Left renal pelvis (tissue), 4 donors: Measurements from ENCODE around the gene FAM107B. TPM values are rescaled to one million over a fixed set of nuclear protein-coding genes. Genes with fewer than 3 reads are reported as not detected.

Experiments used
- DNase-seq, 4 donors: peaks; one replicate each; pipeline ENCODE4 v3.0.0-alpha.2; 2013; ENCODE audit warnings: low read depth in 4 of 4, low spot score in 3 of 4
- polyA plus RNA-seq, 4 donors: library from polyadenylated mRNA; unstranded; fragments of 120-200 nt; gene quantifications; one replicate each; pipeline ENCODE4 v1.2.1, GENCODE V29; 2013; ENCODE audit not compliant: insufficient read length in 4 of 4

FAM107B gene
- polyA plus RNA-seq, 4 donors = 36.4 to 121 (median 97.9) TPM

DNA sequence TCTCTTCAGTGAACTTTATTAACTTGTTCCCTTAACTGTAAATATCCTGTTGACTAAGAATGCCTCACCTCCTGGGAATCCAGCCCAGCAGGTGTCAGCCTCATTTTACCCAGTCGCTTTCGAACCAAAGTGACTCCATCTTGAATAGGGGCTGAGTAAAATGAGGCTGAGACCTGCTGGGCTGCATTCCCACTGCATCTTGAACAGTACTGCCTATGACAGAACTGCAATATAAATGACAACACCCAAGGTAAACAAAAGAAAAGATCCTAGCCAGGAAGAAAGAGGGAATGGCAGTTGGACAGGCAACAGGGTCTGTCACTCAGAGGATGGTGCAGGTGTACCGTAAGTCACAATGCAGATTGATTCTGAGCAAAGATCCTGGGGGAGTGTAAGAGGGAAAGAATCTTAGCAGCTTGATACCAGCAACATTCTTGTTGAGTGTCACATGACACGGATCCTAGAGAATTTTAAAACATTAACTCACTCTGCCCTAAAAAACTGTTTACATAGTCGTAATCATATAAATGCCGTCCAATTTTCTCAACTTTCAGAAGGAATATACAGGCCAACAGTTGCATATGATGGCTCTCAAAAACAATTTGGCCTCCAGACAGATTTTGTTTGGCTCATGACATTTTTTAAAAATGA, 4.4 kb upstream of the FAM107B start:
- DNase-seq = no peak

DNA sequence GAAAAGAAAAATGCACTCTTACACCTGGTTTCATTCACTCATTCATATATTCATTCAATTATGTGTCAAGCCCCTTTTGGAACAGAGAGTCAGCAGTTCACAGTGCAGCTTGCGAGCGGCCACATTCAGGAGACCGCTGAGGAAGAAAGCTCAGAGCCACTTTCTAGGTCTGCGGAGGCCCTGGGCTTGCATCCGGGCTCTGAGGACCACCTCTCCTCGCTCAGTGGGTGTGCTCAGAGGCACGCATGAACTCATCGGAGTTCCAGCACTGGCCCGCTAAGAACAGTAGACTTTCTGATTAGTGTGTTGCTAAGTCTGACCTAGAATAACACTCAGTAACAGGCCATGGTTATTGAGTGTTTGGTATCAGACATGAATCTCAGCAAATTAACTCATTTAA, 1.8 kb upstream of the FAM107B start:
- DNase-seq = no peak

DNA sequence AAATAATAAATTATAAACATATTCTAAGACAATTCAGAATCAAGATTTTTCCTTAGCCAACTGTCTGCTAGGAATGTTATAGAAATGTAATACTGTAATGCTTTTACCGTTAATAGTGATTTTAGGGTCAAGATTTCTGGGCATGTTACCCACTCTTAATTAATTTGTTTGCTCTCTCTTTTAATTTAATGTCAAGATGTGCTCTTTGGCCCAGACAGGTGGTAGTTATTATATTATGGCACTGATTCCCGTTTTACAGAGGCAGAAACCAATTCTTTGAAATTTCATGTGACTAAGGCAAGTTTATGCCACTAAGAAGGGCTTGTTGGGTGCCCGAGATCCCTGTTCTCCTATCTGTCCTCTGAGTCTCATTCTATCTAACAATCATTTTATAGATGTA, 959 bp upstream of the FAM107B start:
- DNase-seq = no peak

DNA sequence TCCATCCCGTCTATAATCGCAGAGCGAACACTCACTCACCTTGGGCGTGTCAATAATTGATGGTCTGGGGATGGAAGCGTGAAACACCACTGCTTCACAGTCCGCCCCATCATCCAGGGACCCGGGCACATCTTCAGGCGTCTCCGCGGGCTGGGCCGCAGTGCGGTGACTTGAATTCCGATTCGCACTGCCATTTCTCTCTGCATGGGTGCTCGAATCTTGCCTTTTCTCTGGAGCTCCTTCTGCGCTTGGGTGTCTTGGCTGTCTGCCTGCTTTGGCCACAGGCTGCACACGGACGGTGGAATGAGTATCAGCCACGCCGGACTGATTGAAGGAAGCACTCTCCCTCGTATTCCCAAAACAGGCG, 500 bp downstream of the FAM107B start:
- DNase-seq = no peak

DNA sequence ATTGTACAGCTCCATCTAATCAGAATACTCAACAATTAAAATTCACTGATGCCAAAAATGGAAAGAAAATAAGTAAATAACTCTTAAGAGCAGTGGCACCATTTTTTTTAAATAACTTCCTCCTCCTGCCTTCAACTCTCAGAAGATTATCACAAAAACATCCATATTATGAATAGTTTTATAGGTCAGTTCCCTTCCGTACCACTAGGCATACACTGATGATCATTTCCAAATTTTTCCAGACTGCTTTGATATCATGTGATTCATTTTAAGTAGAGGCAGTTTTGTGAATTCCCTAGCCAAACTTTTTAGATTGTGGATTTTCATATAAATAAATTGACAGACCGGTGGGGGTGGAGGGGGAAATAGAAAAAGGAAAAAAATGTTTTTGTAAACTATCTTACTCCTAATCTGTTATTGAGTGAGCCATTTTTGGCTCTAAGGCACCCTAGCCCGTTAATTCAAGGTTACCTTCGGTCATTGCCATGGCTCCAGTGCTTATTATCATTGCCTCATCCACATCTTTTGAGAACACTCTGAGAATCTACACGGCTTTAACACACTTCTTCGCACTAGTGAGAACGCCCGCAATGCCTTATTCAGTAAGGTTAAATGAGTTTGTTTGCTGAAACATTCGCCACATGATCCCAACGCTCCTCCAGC, 1.0 kb downstream of the FAM107B start:
- DNase-seq = no peak

DNA sequence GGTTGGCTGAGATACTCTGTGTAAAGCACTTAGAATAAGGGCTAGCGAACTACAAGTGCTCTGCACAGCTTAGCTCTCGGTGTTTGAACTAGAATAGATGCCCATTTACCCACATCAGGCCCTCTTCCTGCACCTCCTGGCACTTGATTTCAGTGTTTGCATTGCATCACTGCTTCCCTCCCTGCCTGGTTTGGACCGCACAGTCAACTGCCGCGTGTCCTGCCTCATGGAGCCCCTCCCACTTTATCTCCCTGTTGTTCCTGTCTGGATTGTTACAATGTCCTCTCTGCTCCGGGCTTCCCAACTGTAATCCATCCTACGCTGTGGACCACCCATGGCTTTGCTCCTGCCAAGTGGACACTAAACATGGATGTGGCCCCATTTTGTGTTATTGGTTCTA, 2.3 kb downstream of the FAM107B start:
- no peak for DNase-seq

DNA sequence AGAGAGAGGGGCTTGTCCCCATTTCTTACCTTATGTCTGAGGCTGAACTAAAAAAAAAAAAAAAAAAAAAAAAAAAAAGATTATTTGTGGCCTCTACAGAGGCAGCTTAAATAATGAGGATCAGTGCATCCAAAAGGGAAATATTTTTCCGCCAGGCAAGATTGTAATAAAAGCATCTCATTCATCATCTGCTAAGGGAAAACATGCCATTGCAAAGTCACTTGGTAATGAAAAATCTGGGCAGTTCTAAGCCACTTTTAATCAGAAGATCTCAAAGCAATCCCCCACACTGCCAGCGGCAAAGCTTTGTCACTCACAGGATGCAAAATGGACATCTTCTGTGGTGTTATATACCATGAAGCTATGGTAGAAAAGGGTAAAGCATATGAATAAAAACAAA, 3.8 kb downstream of the FAM107B start:
- DNase-seq = no peak

DNA sequence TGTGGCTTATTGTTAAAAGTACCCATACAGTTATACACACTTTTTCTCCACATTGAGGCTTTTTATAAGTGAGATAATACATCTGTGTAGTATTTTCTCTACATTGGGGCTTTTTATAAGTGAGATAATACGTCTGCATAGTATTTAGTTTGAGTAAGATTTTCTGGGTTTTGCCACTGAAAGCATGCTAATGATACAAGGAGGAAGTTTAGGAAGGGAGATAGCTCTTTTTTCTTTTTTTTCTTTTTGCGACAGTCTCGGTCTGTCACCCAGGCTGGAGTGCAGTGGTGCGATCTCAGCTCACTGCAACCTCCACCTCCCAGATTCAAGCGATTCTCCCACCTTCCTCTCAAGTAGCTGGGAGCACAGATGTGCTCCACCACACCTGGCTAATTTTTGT, 13.3 kb downstream of the FAM107B start:
- no peak for DNase-seq

DNA sequence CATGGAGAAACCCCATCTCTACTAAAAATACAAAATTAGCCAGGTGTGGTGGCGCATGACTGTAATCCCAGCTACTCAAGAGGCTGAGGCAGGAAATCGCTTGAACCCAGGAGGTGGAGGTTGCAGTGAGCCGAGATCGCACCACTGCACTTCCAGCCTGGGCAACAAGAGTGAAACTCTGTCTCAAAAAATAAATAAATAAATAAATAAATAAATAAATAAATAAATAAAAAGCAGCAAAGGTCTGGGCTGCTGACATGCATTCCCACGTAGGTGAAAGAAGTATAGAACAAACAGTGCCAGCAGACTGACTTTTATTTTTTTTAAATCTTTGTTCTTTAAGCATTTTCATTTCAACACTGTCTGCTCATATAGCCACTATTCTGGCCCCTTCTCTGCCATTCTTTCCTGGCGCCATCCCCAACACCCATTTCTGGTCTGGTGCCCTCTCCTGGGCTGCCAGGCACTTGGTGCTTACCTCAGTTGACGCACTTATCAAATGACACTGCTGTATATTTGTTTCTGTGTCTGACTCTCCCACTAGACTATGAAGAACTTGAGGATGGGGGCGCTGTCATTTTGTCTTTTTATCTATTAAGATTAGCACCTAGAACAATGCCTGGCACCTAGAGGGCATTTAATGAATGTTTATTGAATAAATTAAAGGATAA, 15.6 kb downstream of the FAM107B start:
- DNase-seq = no peak

DNA sequence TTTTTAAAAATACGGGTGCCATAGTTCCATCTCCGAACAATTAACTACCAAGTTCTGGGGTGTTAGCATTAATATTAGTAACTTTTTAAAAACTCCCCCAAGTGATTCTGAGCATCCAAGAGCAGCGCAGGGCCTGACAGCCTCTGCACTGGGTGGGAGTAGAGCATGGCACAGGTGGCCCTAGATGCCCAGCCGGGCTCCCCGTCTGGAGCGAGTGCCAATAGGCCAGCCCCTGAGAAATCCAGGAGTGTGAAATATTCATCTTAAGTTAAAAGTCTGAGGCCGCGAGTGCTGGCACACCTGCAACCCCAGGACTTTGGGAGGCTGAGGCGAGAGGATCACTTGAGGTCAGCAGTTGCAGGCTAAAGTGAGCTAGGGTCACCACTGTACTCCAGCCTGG, 16.2 kb downstream of the FAM107B start:
- DNase-seq = no peak

DNA sequence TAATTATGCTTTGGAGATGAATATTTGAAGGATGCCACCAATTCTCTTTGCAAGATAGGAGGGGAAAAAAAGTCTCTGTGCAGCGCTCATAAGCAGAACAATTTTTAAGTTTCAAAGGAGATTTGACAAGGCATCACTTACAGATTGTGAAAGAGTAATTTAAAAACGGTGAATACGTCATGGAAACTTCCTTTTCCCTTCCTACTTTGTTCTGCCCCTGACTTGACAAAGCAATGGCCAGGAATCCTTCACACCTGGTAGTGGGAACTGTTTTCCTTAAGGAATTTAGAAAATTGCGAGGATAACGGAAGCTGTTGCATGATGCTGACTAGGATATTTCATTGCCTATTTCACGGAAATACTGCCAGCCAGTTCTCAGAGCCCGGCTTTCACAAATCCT, 16.7 kb downstream of the FAM107B start:
- DNase-seq = no peak

DNA sequence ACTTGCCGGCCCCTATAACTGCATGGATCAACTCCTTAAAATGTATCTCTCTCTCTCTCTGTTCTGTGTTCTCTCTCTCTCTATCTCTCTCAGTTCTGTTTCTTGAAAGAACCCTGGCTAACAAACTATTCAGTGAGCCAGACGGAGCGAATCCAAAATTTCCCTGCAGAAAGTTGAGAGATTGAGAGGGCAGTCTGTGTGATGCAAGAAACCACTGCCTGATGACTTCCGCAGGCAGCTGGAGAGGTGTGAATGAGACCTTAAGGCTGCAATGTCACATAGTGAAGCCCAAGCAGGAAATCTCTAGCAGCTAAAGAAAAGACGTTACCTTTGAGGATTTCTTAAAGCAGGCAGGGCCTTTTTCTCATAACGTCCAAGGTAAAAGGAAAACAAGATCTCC, 17.3 kb downstream of the FAM107B start:
- no peak for DNase-seq

DNA sequence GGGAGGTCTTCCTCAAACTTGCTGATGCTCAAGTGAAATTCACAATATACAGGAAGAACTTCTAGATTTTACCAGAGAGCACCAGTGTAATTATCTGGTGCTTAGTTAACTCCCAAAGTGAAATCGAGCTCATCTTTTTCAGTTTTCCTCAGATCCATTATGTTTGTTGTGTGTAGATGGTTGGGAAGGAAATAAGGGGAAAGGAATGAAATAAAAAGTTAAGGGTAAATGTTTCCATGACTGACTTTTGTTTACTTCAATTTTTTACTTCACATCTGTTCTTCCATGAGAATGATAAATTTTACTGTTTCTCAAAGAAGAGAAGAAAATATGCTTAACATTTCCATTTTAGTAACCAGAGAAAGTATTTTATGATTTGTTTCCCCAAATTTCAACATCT, 21.3 kb downstream of the FAM107B start:
- no peak for DNase-seq

DNA sequence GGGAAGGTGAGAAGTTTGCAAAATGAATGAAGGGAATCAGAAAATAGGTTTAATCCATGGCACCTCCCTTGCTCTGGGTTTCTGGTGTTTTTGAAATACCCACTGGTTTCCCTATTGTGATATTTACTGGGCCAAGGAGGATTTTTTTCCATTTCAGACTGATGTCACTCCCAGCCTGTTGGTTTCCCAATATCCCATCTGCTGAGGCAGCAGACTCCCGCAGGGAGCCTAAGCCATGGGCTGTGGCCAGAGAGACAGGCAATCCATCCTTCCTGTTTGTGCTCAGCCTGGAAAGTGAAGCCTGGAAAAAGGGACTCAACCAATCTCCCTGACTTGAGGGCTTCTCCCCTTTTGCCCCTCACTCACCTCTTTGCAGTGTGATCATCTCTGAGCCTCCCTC, 22.8 kb downstream of the FAM107B start:
- no peak for DNase-seq

DNA sequence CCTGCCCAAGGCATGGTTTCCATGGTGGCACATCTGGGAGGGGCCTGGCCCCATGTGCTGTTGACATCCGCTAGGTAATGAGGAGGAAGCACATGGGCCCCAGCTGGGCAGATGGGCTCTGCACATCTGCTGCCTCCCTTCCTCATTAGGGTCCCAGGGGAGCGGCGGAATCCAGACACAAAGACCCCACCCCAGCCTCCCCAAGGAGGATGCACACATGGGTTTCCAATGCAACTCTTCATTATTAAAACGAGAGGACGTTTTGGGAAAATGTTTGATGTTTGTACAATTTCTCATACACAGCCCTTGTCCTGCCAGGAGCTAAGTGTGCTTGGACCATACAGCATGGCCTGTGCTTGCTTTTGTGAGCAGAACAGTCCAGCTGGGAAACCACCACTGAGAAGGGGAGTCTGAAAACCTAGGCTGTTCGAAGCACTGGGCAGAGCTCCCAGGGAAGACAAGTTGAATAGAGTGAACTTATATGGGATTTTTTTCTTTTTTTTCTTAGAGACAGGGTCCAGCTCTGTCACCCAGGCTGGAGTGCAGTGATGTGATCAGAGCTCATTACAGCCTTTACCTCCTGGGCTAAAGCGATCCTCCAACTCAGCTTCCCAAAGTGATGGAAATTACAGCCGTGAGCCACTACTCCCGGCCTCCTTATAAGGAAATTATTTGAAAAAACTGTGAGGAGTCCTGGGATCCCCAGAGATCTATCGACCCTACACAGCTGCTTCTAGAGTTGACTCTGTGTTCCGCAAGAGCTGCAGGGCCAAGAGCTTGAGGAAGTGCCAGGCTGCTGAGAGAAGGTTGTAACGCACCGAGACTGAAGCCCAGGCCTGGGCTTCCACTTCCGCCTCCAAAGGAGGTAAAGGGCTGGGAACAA, 23.4 kb downstream of the FAM107B start:
- no peak for DNase-seq

DNA sequence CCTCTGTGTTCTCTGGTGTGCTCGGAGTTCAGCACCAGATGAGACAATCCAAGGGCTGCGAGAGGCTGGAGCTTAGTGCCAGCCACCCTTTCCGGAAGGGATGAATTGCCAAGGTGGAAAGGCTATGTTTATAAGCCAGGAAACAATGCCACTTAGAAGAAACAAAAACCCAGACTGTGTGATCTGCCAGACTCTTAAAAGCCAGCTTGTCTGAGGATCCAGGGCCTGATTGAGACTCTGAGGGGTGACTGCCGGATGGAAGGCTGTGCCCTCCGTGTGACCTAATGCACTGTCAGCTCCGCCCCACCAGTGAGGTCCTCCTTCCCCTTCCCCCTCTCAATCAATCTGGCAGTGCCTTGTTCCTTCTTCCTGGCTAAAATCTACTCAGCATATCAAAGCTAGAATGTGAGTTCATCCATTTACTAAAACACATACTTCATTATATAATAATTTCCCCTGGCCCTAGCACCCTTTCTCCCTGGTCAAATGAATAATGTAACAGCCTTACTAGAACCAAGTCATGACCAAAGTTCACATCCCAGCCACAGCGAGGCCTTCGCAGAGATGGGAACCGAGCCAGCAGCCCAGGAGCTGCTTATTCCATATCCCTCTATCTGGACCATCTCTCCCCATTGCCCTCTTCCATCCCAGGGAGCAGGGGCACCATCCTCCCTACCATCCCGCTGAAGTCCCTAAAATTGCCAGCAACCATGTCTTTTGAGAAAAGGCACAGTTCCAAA, 25.5 kb downstream of the FAM107B start:
- DNase-seq = no peak

DNA sequence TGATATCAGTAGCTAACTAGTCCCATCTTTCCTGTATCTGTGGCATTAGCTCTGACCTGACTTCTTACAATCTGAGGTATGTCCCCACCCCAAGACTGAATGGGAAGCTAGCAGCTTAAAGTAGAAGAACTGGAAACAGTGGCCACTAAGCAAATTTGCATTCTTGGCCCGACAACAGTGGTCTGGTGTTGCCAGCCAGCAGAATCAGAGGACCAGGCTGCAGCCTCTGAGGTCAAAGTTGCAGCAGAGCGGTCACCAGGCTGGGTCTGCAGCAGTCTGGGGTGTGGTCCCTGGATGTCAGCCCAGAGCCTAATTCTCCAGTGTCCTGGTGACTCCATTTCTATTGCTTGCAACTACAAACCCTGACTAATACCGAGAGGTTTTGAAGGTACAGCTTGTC, 26.3 kb downstream of the FAM107B start:
- DNase-seq = no peak

DNA sequence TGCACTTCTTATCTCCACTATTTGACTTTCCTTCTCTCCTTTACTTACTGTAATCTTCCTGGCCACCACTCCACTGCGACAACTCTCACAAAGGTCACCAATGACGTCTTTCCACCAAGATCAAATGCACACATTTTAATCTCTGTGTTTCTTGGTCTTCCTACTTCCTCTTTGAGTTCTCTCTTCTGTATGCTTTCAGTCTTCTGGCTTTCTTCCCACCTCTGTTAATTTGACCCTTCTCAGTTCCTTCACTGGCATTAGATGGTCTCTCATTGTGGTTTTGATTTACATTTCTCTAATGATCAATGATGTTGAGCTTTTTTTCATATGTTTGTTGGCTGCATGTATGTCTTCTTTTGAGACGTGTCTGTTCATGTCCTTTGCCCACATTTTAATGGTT, 31.9 kb downstream of the FAM107B start:
- no peak for DNase-seq

DNA sequence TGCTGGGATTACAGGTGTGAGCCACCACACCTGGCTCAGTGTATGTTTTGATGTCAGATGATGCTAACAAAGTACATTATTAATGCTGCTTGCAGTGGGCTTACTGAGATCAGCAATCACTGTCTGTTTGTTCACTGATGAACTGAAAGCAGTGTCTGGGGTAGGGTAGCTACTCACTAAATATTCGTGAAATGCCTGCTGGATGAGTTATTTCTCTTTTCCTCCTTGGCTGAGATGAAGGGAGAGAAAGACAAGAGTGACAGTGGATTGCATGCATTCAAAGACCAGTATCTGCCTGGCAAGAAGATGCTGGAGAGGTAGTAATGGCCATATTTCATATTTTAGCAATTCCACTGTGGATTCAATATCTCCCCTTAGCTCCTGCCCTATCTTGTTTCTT, 32.3 kb downstream of the FAM107B start:
- DNase-seq = no peak

DNA sequence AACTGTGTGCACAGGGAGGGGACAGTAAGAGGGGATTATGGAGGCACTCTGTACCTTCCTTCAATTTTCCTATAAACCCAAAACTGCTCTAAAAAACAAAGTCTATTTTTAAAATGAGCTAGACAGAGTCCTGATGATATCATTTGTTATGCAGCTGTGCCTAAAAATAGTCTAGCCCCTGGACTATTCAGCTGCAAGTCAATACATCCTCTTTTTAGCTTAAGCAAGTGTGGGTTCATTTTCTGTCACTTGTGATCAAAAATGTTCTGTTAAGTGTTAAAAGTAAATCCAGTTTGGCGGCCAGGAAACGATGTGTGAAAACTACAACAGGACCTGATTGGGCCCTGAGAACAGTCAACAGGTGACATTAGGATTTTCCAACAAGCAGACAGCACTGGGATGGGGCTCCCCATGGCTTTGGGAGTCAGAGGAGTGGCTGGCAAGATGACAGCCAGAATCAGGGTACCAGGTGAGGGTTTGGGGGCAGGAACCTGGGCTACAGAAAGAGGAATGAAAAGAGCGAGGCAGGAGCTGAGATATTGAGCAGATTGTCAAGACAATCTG, 33.9 kb downstream of the FAM107B start:
- DNase-seq = no peak
